Endometrium (tissue), 2 donors: ENCODE data around the gene ANTKMT.
"Not testable (repeated sequence)": the region's sequence is repeated elsewhere in the genome, so short reads cannot be mapped to it uniquely, and the experiment has no call there.

Experiments used
- FAIRE-seq: peaks from 2 replicates; lab custom pipeline; 2012; peaks lifted over from hg19 to GRCh38; lab: Jason Lieb, UNC
- donor health status: control.
- donor health status: control.

Gene ANTKMT

DNA sequence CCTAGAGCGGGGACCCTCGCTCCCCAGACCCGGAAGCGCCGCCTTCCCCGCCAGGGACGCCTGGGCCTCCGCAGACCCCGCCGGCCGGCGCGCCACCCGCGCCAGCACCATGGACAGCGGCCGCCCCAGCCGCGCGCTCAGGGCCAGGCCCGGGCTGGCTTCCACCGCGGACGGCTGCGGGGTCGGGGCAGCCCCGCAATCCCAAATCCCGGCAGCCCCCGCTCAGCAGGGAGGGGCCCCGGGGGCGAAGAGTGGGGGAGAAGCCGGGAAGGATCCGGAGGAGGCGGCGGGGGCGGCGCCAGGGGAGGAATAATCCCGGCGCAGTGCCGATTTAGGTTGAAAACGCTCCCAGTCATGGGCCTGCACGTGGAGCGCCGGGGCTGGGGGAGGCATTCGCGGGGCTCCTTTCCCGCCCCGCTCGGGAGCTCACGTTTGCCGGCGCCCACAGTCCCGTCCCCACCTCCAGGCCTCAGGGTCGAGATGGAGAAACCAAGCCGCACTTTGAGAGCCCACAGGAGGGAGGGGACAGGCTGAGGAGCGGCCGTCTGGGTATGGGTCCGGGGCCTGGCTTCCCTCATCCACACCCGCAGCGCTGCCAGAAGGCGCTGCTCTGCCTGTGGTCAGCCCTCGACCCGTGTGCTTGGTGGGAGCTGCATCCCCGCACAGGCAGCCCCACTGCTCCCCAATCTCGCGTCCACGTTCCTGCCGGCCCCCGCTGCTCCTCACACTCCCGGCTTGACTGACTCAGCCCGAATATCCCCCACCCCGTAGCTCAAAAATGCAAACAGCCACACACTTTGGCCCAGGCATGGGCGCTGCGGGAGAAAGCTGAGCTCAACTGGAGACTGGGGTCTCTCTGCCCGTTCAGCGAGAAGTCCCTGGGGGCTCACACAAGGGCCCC lies 20.0 kb upstream of the ANTKMT start:
- FAIRE-seq: no peak

DNA sequence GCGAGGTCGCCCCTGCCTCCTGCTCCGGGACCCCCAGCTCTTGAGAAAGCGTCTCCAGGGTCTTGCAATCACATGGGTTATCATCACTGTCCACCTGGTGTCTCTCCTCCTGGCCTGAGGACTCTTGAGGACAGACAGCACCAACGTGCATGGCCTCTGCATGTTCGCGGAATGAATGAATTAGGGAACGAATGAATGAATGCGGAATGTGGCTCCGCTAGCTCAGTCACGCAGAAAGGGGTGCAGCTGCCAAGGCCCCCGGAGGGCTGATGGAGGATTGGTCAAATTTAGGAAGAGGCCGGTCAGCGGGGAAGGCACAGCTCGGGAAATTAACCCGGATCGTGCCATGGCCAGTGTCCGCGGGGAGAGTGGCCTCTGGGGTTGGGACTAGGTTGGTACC lies 18.6 kb upstream of the ANTKMT start:
- no peak for FAIRE-seq

DNA sequence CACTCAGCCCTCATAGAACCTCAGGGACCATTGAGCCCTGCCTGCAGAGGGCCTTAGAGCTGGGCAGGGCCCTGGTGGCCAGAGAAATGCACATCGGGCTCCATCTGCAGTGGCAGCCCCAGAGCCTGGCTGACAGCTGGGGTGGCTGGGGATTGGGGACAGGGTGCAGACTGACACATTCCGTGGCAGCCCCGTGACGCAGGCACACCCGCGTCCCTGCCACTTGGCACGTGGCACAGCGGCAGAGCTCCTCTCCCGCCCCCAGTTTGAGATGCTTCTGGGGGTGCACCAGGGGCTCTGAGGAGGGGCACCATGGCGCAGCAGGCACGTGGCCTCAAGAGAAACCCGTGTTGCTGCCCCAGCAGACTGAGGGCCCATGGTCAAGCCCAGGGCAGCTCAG lies 17.5 kb upstream of the ANTKMT start:
- no peak for FAIRE-seq

GRCh38 chr16:704047-704446 lies 16.9 kb upstream of the ANTKMT start:
- no peak for FAIRE-seq

GRCh38 chr16:704552-705380 lies 16.2 kb upstream of the ANTKMT start:
- no peak for FAIRE-seq

- FAIRE-seq: no peak
Measured at GRCh38 chr16:705431-706188, 15.3 kb upstream of the ANTKMT start, which contains the start of gene FBXL16. Gene FBXL16 (minus strand): TSS chr16:705801. CDS start chr16:697405, 8,396 bp downstream.

DNA sequence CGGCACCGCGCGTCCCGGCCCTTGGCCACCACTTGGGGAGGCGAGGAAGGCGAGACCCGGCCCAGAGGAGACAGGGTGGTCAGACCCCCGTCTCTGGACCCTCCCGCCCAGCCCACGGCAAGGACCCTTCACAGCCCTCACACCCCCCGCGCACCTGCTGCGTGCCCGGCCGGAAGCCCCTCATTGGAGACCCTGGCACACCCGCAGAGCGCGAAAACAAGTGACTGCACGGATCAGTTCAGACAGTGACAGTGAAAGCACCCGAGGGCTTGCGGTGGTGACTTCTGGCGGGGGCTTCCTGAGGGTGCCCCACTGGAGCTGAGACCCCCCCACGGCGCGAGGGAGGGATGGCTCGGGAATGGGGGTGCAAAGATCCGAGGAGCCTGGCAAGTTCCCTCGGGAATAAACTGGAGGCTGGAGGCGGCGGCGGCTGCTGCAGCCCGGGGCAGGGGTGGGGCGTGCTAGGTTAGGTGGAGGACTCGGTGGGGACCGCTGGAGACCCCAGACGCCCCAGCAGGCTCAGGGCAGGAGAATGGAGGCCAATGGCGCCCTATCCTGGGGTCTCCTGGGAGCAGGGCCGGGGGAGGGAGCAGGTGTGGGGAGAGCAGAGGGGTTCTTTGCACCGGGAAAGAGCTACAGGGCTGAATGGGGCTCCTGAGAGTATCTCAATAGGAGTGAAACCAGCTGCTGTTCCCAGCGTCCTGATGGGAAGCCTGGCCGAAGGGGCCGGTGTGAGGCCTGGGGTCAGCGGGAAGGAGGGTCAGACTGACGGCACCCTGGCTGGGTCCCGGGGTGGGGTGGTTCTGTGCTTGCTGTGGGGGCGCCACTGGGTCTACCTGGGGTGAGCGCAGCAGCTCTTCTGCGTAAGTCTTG lies 14.5 kb upstream of the ANTKMT start:
- no peak for FAIRE-seq

- no peak for FAIRE-seq
Measured at GRCh38 chr16:707062-707538, 13.8 kb upstream of the ANTKMT start.

DNA sequence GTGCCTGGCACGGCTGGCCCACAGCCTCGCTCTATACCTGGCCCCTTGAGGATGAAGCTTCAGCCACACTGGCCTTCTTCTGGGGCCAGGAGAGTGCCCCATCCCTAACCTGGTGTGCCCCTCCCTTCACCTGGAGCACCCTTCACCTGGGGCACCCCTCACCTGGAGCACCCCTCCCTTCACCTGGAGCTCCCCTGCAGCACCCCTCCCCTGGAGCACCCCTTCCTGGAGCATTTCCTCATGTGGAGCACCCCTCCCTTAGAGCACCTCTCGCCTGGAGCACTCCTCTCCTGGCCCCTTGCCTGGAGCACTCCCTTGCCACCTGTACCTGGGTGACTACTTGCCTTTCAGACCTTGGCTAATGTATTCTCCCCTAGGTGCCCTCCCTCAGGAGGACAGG lies 12.9 kb upstream of the ANTKMT start:
- no peak for FAIRE-seq

- FAIRE-seq: no peak
Measured at GRCh38 chr16:708959-709358, 12.0 kb upstream of the ANTKMT start.

- no peak for FAIRE-seq
Measured at GRCh38 chr16:709566-710499, 11.1 kb upstream of the ANTKMT start.

- no peak for FAIRE-seq
Measured at GRCh38 chr16:710500-711075, 10.4 kb upstream of the ANTKMT start.

DNA sequence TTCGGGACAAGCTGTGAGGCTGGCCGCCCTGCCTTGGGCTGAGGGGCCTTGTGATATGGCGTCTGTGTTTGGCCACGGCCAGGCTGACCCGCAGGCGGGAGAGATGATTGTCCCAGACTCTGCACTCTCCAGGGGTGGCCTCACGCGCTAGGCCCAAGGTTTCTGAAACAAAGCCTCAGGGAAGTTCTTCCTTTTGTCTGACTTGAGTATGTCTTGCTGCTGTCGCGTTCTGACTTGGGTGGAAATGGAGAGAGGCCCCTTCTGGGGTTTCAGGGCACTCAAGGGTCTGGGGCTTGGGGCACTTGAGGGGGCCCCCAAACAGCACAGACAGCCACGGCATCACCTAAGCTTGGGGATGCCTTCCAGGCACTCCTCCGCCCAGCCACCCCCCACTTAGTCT lies 9.9 kb upstream of the ANTKMT start:
- FAIRE-seq: no peak

DNA sequence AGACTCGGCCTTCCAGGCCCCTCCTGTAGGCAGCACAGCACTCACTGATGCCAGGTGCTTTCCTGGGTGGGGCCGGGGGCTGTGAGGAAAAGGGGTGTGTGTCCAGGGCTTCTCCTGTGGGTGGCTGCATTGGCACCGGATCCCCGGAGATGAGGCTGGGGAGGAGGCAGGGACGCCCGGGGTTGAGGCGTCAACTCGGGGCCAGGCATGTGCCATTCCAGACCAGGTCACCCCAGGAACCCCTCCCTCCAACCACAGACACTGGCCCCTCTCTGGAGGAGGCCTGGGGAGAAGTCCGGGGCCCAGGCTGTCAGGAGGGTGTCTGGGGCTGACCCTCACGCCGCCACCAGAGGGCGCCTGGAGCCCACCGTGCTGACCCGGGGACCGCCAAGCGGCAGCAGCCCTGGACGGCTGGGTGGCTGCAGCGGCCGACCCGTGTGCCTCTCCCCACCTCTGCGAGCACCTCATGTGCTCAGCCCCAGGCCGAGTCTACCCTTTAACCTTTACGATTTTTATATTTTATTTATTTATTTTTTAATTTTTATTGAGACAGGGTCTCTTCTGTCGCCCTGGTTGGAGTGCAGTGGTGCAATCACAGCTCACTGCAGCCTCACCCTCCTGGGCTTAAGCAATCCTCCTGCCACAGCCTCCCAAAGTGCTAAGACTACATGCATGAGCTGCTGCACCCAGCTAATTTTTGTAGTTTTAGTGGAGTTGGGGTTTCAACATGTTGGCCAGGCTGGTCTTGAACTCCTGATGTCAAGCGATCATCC lies 9.2 kb upstream of the ANTKMT start:
- no peak for FAIRE-seq

DNA sequence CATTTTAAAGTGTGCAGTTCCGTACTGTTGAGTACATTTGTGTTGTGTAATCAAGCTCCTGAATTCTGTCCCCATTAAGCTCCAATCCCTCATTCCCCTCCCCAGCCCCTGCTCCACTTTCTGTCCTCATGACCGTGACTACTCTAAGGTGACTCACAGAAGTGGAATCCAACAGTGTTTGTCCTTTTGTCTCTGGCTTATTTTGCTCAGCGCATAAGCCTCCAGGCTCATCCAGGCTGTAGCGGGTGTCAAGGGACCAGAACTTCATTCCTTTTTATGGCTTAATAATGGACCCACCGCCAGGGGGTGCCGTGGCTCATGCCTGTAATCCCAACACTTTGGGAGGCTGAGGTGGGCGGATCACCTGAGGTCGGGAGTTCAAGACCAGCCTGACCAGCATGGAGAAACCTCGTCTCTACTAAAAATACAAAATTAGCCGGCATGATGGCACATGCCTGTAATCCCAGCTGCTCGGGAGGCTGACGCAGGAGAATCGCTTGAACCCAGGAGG lies 8.2 kb upstream of the ANTKMT start:
- FAIRE-seq: not testable (repeated sequence)

DNA sequence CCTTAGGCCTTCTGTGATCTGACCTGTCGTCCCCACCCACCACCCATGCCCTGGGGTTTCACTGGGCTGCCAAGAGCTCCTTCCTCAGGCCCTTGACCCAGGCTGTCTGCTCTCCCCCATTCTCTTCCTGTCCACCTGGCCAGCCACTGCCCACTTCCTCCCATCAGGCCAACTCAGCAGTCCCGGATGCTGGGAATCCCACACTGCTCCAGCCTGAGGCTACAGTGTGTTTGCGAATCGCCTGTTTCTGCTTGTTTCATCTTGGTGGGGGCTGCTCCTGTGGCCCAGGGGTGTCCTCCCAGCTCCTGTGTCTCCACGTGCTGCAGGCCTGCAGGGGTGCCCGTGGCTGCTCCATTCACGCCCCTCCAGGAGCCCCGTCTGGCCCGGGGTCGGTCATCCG lies 6.9 kb upstream of the ANTKMT start:
- no peak for FAIRE-seq

- FAIRE-seq: no peak
Measured at GRCh38 chr16:714558-715476, 6.1 kb upstream of the ANTKMT start, which contains the start of gene METRN. Gene METRN (plus strand): TSS chr16:715118. CDS start chr16:715290, 172 bp downstream.
